NCI-H1092 (cell line): Measurements from ENCODE around the gene NUP210.
"Not testable (repeated sequence)": the region's sequence is repeated elsewhere in the genome, so short reads cannot be mapped to it uniquely, and the experiment has no call there.

Experiments used
- DNase-seq: peaks from one replicate; lab custom pipeline; 2025; lab: John Stamatoyannopoulos, UW

NUP210 gene

DNA sequence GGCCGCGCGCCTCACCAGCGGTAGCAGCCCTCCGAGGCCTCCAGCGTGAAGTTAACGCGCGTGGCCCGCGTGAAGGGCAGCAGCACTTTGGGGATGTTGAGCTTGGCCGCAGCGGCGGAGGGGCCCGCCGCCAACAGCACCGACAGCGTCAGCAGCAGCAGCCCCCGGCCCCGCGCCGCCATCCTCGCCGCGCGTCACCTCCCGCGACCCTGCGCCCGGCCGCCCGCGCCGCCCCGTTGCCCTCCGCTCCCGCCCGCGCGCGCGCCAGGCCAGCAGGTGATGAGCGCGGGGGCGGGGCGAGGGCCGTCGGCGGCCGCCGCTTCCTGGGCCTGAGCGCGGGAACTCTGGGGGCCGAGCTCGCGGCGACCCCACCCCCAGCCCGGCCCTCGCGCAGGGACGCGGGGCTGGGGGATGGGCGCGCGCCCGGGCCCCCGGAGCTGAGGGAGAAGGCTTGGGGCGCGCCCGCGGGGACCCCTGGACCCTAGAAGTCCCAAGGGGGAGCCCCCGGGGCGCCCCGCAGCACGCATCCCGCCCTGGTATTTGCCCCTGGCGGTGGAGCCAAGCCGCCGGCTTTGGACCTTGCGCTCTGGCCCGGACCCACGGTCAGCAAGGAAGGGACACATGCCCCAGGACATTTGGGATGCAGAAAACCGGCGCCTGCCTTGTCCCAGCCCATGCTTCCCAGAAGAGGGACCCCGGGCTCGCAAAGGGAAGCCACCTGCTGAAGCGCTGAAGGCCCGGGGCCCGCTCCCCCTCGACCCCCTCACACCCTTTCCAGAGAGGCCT lies at the start of gene NUP210:
NUP210 (minus strand) TSS at position 278 of the 786 bp plus-strand sequence; CDS start at position 182, 96 bp downstream.
- peak; percentile 61 for DNase-seq

- no peak for DNase-seq
Measured at GRCh38 chr3:13466781-13467180, 46.7 kb upstream of the NUP210 start.

DNA sequence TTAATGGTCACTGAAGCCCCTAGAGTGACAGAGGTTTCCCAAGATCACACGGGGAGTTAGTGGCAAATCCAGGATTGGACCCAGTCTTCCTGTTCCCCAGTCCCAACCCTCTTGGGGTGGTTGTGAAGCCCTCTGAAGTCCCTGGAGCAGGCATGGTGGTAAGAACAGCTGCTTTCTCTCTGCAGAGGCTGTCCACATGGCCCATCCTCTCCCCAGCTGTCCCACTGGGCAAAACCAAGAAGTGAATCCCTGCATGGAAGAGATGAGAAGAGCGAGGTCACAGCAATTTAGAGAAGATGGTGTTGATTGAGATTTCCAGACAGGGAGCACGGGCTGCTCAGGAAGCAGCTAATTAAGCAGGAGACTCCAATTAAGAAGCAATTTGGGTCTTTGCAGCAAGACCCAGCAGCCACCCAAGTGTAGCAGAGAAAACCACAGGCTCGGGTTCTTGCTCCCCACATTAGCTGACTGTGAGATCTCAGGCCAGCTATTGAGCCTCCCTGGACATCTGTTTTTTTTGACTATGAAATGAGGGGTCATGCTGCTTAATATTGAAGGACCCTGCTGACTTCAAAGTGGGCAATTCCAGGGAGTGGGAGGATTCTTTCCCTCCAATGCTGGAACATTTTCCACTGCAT lies 45.2 kb upstream of the NUP210 start:
- DNase-seq: no peak

- DNase-seq: no peak
Measured at GRCh38 chr3:13463618-13464400, 43.7 kb upstream of the NUP210 start.

- DNase-seq: no peak
Measured at GRCh38 chr3:13462822-13463221, 42.7 kb upstream of the NUP210 start.

- no peak for DNase-seq
Measured at GRCh38 chr3:13462125-13462629, 42.1 kb upstream of the NUP210 start.

DNA sequence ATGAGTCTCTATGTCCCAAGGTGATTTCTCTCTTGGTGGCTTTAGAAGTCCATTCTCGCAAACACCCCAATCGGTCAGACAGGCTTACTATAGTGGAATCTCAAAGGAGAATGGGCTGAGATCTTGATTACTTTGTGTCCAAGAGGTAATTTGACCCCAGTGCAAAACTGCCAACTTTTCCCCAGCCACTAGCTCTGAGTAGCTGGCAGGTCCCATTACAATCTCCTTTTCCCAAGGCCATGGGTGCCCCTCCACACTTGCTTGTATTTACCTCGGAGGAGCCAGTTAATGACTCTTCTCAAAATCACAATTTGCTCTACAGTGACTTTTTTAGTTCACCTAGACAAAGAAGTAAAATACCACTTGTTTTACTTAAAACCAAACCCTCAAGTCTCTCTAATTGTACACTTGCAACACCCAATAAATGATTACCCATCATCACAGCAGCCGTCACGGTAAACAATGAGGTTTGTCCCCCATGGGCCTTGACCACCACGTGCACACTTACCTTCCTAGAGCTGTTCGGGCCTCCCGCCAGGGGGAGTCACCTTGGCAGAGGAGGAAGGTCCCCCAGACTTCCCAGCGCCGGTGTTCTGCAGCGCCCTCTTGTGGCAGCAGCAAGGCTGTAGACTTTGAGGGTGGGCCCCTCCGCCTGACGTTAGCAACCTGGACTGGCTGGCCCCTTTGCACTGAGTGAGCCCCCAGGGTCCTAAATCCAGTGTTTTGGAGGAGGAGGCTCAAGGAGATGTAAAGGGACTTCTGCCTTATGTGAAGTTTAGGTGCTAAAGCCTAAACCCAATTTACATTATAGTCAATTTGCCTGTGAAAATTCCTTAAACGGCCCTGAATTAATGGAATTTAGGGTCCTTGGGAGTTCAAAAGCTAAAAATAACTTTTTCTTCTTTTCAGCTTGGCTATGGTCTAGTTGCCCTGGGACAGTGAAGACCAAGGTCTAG lies 41.3 kb upstream of the NUP210 start:
- DNase-seq: peak; percentile 69

DNA sequence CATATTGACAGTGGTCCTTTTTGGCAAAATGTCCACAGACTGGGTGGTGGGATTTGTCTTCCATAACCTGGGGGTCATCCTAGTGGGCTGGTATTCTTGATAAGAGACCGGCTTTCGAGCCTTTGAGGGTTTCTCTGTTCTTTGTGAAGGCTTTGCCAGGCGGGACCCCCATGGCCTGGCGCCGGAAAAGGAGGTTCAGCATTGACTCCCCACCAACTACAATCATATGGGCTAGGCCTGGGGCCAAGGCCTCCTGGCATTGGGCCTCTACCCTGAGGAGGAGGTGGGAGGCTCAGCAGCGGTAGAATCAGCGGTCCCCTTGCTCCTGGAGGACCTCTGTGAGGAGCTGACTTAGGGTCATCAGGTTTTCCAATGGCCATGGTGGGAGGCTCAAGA lies 40.2 kb upstream of the NUP210 start:
- DNase-seq: no peak

- no peak for DNase-seq
Measured at GRCh38 chr3:13459605-13460340, 39.7 kb upstream of the NUP210 start.

DNA sequence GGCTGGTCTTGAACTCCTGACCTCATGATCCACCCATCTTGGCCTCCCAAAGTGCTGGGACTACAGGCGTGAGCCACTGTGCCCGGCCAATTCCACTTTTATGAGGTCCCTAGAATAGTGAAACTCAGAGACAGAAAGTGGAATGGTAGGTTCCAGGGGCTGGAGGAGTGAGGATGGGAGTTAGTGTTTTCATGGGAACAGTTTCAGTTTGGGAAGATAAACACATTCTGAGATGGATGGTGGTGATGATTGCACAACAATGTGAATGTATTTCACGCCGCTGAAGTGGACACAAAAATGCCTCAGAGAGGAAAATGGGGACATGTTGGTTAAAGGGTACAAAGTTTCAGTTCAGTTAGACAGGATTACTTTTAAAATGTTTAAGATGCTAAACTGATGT lies 37.5 kb upstream of the NUP210 start:
- DNase-seq: no peak

DNA sequence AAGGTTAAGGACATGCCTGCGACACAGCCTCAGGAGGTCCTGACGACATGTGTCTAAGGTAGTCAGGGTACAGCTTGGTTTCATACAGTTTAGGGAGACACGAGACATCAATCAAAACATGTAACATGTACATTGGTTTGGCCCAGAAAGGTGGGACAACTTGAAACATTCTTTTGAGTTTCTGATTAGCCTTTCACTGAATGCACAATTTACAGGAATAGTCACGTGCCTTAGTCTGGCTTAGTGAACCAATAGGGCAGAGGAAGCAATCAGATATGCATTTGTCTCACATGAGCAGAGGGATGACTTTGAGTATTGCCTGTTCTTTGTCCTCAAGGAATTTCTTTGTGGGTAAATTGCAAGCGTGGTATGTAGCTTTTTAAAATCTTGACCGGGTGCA lies 35.5 kb upstream of the NUP210 start:
- no peak for DNase-seq

DNA sequence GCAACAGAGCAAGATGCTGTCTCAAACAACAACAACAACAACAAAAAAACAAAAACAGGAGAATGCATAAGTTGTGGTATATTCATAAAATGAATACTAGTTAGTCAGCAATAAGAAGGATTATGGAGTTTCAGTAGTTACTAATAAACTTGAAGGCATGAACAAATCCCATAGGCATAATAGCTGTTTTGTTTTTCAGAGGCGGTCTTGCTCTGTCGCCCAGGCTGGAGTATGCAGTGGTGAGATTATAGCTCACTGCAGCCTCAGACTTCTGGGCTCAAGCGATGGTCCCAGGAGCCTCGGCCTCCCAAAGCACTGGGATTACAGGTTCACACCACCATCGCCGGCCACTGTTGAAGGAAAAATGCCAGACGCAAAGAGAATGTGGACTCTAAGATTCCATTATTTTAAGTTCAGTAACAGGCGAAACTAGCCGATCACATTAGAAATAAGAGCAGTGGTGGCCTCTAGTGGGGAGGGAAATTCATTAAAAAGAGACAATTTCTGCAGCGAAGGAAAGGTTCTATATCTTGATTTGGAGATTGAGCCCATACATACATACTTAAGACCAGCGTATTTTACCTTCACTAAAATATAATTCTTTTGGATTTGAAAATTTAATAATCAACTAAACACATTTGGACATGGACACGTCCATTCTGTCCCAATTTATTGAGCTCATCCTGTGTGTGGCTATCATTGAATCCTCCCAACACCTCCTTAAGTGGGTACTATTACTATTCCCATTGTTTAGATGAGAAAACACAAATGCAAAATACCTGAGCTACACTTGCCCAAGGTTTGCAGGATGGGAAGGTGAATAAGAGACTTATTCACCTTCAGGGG lies 32.6 kb upstream of the NUP210 start:
- DNase-seq: peak; percentile 16

DNA sequence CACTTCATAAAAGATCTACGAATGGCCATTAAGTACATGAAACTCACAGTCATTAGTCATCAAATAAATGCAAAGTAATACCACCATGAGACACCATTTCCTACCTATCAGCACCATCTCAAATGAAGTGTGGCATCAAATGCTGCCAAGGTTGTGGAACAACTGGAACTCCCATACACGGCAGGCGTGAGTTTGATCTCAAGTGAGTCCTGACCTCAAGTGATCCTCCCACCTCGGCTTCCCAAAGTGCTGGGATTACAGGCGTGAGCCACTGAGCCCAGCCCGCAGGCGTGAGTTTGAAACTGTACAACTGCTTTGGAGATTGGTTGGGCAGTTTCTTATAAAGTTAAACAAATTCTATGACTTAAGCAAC lies 31.2 kb upstream of the NUP210 start:
- no peak for DNase-seq

GRCh38 chr3:13442882-13443281 lies 22.8 kb upstream of the NUP210 start:
- DNase-seq: not testable (repeated sequence)

GRCh38 chr3:13440204-13440817 lies 20.2 kb upstream of the NUP210 start:
- DNase-seq: no peak

DNA sequence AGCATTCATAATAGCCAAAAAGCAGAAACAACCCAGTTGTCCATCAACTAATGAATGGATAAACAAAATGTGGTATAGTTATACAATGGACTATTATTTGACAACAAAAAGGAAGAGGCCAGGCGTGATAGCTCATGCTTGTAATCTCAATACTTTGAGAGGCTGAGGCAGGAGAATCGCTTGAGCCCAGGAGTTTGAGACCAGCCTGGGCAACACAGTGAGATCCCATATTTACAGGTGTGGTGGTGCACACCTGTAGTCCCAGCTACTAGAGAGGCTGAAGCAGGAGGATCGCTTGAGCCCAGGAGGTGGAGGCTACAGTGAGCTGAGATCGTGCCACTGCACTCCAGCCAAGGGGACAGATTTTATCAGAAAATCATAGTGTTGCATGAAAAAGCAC lies 16.1 kb upstream of the NUP210 start:
- DNase-seq: not testable (repeated sequence)

- no peak for DNase-seq
Measured at GRCh38 chr3:13433912-13434311, 13.8 kb upstream of the NUP210 start.

DNA sequence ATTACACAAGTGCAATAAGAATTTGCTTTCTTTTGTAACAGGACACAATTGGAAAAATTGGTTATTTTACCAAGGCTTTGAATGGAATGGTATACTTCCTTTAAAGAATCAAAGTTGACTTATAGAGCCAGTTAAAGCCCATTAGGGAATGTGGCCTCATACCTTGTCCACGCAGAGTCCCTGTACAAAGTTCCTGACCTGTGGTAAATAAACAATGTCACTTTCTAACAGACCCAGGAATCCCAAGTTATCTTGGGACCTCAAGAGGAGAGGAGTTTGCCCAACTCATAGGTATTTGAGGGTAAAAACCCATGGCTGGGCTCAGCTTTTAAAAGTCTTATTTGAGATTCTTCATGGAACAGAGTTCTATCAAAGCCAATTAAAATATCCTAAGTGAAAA lies 12.0 kb upstream of the NUP210 start:
- no peak for DNase-seq

GRCh38 chr3:13430411-13430875 lies 10.3 kb upstream of the NUP210 start:
- not testable (repeated sequence) for DNase-seq
